GM23248 (cell line): Measurements from ENCODE around the gene CDH4. TPM values are rescaled to one million over a fixed set of nuclear protein-coding genes. Genes with fewer than 3 reads are reported as not detected.

ENCODE experiments used
- DNase-seq: peaks from one replicate; pipeline ENCODE4 v3.0.0-alpha.2; 2015
- H2AFZ ChIP-seq: fragments of 200-600 bp; sonication (generic); 2 replicates; pipeline ENCODE4 v1.6.1; 2016; ENCODE audit warnings: antibody characterized with exemption
- H3F3A ChIP-seq: fragments of 200-600 bp; sonication (generic); 2 replicates; pipeline ENCODE4 v1.6.1; 2016; ENCODE audit warnings: mild to moderate bottlenecking, antibody characterized with exemption, mixed run types; ENCODE audit not compliant: insufficient read depth
- H3K27ac ChIP-seq: fragments of 200-600 bp; sonication (generic); 2 replicates; pipeline ENCODE4 v1.5.1; 2016; ENCODE audit warnings: mild to moderate bottlenecking
- H3K27me3 ChIP-seq: fragments of 200-600 bp; sonication (generic); replicated peaks from 2 replicates; pipeline ENCODE4 v1.6.1; 2016; ENCODE audit warnings: mild to moderate bottlenecking; ENCODE audit not compliant: insufficient read depth
- H3K36me3 ChIP-seq: fragments of 200-600 bp; sonication (generic); 2 replicates; pipeline ENCODE4 v1.6.1; 2016; ENCODE audit warnings: low read depth, mild to moderate bottlenecking
- H3K4me1 ChIP-seq: fragments of 200-600 bp; sonication (generic); 2 replicates; pipeline ENCODE4 v1.6.1; 2016; ENCODE audit warnings: mild to moderate bottlenecking; ENCODE audit not compliant: insufficient read depth
- H3K4me2 ChIP-seq: fragments of 200-600 bp; sonication (generic); one replicate; pipeline ENCODE4 v1.6.1; 2016; ENCODE audit warnings: mild to moderate bottlenecking; ENCODE audit not compliant: unreplicated experiment
- H3K4me3 ChIP-seq: fragments of 200-600 bp; sonication (generic); 2 replicates; pipeline ENCODE4 v1.5.1; 2016; ENCODE audit warnings: mild to moderate bottlenecking
- H3K79me2 ChIP-seq: fragments of 200-600 bp; sonication (generic); 2 replicates; pipeline ENCODE4 v1.6.1; 2016; ENCODE audit warnings: mild to moderate bottlenecking; ENCODE audit not compliant: insufficient read depth
- H3K9ac ChIP-seq: fragments of 200-600 bp; sonication (generic); 2 replicates; pipeline ENCODE4 v1.6.1; 2016; ENCODE audit warnings: mild to moderate bottlenecking
- H3K9me2 ChIP-seq: fragments of 200-600 bp; sonication (generic); 2 replicates; pipeline ENCODE4 v1.6.1; 2016; ENCODE audit warnings: mixed run types, mild to moderate bottlenecking, moderate library complexity; ENCODE audit not compliant: insufficient read depth
- H3K9me3 ChIP-seq: fragments of 200-600 bp; sonication (generic); one replicate; pipeline ENCODE4 v1.6.1; 2017; ENCODE audit warnings: low read depth
- H4K20me1 ChIP-seq: fragments of 200-600 bp; sonication (generic); 2 replicates; pipeline ENCODE4 v1.6.0; 2016; ENCODE audit not compliant: insufficient read depth
- EZH2 ChIP-seq: fragments of 200-600 bp; sonication (generic); IDR thresholded peaks from 2 replicates; pipeline ENCODE4 v1.6.1; 2018; ENCODE audit warnings: antibody characterized with exemption, mild to moderate bottlenecking; ENCODE audit not compliant: insufficient read depth, poor library complexity, severe bottlenecking
- EZH2phosphoT487 ChIP-seq: fragments of 200-600 bp; sonication (generic); IDR thresholded peaks from 2 replicates; pipeline ENCODE4 v1.6.1; 2018; ENCODE audit warnings: antibody characterized with exemption, moderate library complexity, mild to moderate bottlenecking, low read depth; ENCODE audit not compliant: insufficient read depth
- WGBS, 2 experiments: methylation state at CpG; one replicate each; pipeline ENCODE4 v1.1.6; 2015 to 2017; ENCODE audit warnings: low lambda C conversion rate in 2 of 2, low coverage in 1 of 2; ENCODE audit errors: missing lambda C conversion rate in 2 of 2; 5-methylcytosine and 5-hydroxymethylcytosine counted together
- in situ Hi-C: fragments of 300-500 bp; cut with MboI; formaldehyde crosslinking; loops from 2 replicates; pipeline ENCODE4 v1.15.0; 2020
- polyA plus RNA-seq: library from polyadenylated mRNA; unstranded; fragments of >200 nt; fragmentation: Nextera tagmentation; extraction: Ambion mirVana; gene quantifications from 2 replicates; pipeline ENCODE4 v1.2.1, GENCODE V29; 2016
- total RNA-seq: library from RNA; depleted of rRNA; stranded (reverse); fragments of >200 nt; shearing (Covaris generic); gene quantifications from 2 replicates; pipeline ENCODE4 v1.2.3, GENCODE V29; 2014

Gene CDH4
- total and polyA plus RNA-seq, 2 experiments from 2014 or later, result 1.1 to 3.9 TPM

- Histone ChIP-seq H3K36me3 (no peaks in the 10 kb centered on the region), H3K9me2 (no peaks in the 10 kb centered on the region), H4K20me1 (no peaks in the 10 kb centered on the region), H2AFZ (no peak overlapping the region), H3K4me3 (no peak overlapping the region), H3K4me2 (no peak overlapping the region), H3K4me1 (no peaks in the 10 kb centered on the region), H3K27me3 (peaks cover 7% of the 10 kb centered on the region; the same call in 1 of the 2 replicates), H3K9me3 (no peaks in the 10 kb centered on the region), H3K79me2 (no peaks in the 10 kb centered on the region), H3F3A (no peaks in the 10 kb centered on the region), H3K9ac (no peak overlapping the region), H3K27ac (no peak overlapping the region)
- DNase-seq, result no peak
- 8 to 10% methylated on average over 8 of the region's 8 CpGs for WGBS, 2 experiments
- TF ChIP-seq EZH2phosphoT487 (no peak), EZH2 (no peak)
- in situ Hi-C loops, result no loop called here
Measured at GRCh38 chr20:61855286-61855685, 603.2 kb downstream of the CDH4 start.

GRCh38 chr20:61856626-61857413, 604.8 kb downstream of the CDH4 start:
- in situ Hi-C loops, result no loop called here
- H3K9me2 ChIP-seq, result no peaks in the 10 kb centered on the region
- DNase-seq, result no peak
- no peak overlapping the region for H3K4me3 ChIP-seq
- no peak overlapping the region for H3K4me2 ChIP-seq
- TF ChIP-seq EZH2phosphoT487 (no peak), EZH2 (no peak)
- H3K27me3 ChIP-seq, result no peaks in the 10 kb centered on the region; the same call in 1 of the 2 replicates
- H3K79me2 ChIP-seq, result no peaks in the 10 kb centered on the region
- no peaks in the 10 kb centered on the region for H4K20me1 ChIP-seq
- H3K27ac ChIP-seq, result no peak overlapping the region
- no peaks in the 10 kb centered on the region for H3K9me3 ChIP-seq
- no peaks in the 10 kb centered on the region for H3K4me1 ChIP-seq
- WGBS, 2 experiments, result 57 to 65% methylated on average over 28 to 31 of the region's 31 CpGs
- no peaks in the 10 kb centered on the region for H3F3A ChIP-seq
- no peaks in the 10 kb centered on the region for H3K36me3 ChIP-seq
- no peak overlapping the region for H3K9ac ChIP-seq
- no peak overlapping the region for H2AFZ ChIP-seq

- H4K20me1 ChIP-seq, result no peaks in the 10 kb centered on the region
- no peaks in the 10 kb centered on the region for H3K4me1 ChIP-seq
- no peaks in the 10 kb centered on the region for H3K79me2 ChIP-seq
- no peaks in the 10 kb centered on the region for H3K9me3 ChIP-seq
- H3K9ac ChIP-seq, result no peak overlapping the region
- no peaks in the 10 kb centered on the region; the same call in 1 of the 2 replicates for H3K27me3 ChIP-seq
- no peak overlapping the region for H3K27ac ChIP-seq
- in situ Hi-C loops, result no loop called here
- no peaks in the 10 kb centered on the region for H3K36me3 ChIP-seq
- TF ChIP-seq EZH2phosphoT487 (no peak), EZH2 (no peak)
- no peaks in the 10 kb centered on the region for H3K9me2 ChIP-seq
- WGBS, 2 experiments, result 33 to 40% methylated on average over 10 of the region's 10 CpGs
- no peak overlapping the region for H3K4me3 ChIP-seq
- H3K4me2 ChIP-seq, result no peak overlapping the region
- no peaks in the 10 kb centered on the region for H3F3A ChIP-seq
- no peak for DNase-seq
- no peak overlapping the region for H2AFZ ChIP-seq
Measured at GRCh38 chr20:61857414-61857775, 605.3 kb downstream of the CDH4 start.

GRCh38 chr20:61857884-61858283, 605.8 kb downstream of the CDH4 start:
- 35 to 50% methylated on average over 1 of the region's 1 CpG for WGBS, 2 experiments
- in situ Hi-C loops, result no loop called here
- no peaks in the 10 kb centered on the region for H3K36me3 ChIP-seq

More at GRCh38 chr20:61857884-61858283, 605.8 kb downstream of the CDH4 start:
- Histone ChIP-seq H4K20me1 (no peaks in the 10 kb centered on the region), H3F3A (no peaks in the 10 kb centered on the region), H3K9me3 (no peaks in the 10 kb centered on the region), H3K4me2 (no peak overlapping the region), H3K27me3 (no peaks in the 10 kb centered on the region; the same call in 1 of the 2 replicates), H3K4me3 (no peak overlapping the region), H3K9me2 (no peaks in the 10 kb centered on the region), H3K27ac (no peak overlapping the region), H2AFZ (no peak overlapping the region), H3K4me1 (no peaks in the 10 kb centered on the region), H3K79me2 (no peaks in the 10 kb centered on the region), H3K9ac (no peak overlapping the region)
- no peak for TF ChIP-seq EZH2
- TF ChIP-seq EZH2phosphoT487, result no peak
- no peak for DNase-seq
